Measurements from ENCODE around the gene C1orf122.
"Not testable (repeated sequence)": the region's sequence is repeated elsewhere in the genome, so short reads cannot be mapped to it uniquely, and the experiment has no call there.

C1orf122 gene

DNA sequence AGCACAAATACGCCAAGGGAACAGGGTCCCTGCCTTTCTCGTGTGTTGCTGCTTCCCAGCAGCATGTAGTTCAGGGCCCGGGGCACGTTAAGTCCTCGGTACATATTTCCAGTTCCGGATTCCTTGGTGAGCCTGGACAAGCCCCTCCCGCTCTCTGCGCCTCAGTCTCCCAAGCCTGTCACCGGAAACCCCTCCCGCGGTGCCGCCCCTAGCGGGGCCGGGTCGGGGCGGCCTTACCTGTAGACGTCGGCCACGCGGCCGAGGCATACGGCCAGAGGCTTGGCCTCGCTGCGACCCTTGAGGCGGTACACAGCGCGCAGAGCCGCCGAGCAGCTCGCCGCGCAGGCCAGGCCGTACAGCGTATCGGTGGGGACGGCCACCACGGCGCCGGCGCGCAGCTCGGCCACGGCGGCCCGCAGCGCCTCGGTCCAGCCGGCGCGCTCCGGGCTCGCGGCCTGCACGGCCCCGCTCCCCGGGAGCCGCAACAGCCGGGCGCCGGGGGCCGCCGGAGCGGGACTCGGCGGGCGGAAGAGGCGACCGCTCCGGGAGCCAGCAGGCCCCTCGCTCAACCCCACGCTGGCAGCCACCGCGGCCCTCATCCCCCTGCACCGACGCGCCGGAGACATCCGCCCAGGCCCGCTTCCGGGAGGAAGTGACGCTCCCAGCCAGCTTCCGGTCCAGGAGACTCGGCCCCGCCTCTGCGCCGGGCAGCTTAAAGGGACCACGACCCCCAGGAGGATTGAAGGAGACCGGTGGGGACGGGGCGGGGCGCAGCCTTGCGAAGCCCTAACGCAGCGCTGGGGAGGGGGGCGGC, at the start of gene C1orf122, which contains the start of gene YRDC:
Gene C1orf122 (plus strand): TSS at position 236 of the 814 bp plus-strand sequence. CDS start 615 bp downstream, outside the sequence.
Gene YRDC (minus strand): TSS at position 654 of the 814 bp plus-strand sequence. CDS start 28 bp downstream, at position 626.
- DNase-seq (ENCODE audit: low read depth): peak; percentile 80

GRCh38 chr1:37759451-37759850, 48.1 kb upstream of the C1orf122 start:
- DNase-seq (ENCODE audit: low read depth): no peak

DNA sequence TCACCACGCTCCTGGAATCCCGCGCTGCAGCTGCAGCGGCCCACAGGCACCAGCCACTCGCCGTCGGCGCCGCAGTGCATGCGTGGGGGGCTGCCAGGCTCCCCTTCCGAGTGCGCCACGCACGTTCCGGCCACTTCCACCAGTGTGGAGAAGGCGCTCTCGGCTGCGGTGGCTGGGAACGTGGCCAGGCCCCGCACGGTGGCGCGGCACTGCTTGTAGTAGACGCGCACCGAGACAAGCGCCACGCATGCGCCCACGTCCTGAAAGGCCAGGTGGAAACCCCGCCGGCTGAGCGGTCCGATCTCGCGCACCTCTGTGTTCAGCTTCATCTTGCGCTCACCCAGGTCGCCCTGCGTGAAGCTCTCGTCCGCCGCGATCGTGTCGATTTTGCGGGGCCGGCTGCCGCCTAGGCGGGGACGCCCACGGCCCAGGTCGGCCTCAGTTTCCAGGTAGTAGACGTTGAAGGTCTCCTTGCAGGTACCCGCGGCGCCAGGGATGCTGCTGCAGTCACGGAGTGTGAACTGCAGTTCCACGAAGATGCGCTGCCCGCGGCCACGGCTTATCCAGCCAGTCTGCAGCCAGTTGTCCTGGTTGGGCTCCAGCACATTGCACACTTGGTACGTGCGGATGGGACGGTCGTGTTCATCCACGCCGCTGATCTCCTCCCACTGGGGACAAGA, 46.0 kb upstream of the C1orf122 start:
- DNase-seq (ENCODE audit: low read depth): no peak

GRCh38 chr1:37762516-37762915, 45.1 kb upstream of the C1orf122 start:
- DNase-seq (ENCODE audit: low read depth): no peak

GRCh38 chr1:37763791-37764413, 43.7 kb upstream of the C1orf122 start:
- DNase-seq (ENCODE audit: low read depth): no peak

DNA sequence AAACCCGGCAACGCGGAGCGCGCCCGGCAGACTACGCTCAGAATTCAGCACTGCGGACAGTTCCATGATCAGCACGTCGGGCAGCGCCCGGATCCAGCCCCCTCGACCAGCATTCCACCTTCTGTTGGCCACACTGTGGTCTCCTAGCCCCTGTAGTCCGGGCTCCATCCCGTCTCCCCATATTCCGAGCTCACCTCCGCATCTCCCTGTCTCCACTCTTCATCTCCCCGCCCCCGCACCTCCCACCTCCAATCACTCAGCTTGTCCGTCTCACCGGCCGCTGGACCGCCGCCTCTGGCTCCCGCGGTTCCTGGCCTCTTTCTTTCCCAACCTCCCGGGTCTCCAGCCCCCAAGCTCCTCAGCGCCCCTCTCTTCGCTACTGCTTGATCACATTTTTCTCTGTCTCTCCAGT, 43.2 kb upstream of the C1orf122 start:
- peak; percentile 3 for DNase-seq (ENCODE audit: low read depth)

GRCh38 chr1:37764888-37765441, 42.6 kb upstream of the C1orf122 start, which contains the start of gene EPHA10:
EPHA10 (minus strand) TSS chr1:37765120; CDS start chr1:37765066, 54 bp downstream.
- DNase-seq (ENCODE audit: low read depth): no peak

- DNase-seq (ENCODE audit: low read depth): no peak
Observed at GRCh38 chr1:37765916-37766664, 41.5 kb upstream of the C1orf122 start.

DNA sequence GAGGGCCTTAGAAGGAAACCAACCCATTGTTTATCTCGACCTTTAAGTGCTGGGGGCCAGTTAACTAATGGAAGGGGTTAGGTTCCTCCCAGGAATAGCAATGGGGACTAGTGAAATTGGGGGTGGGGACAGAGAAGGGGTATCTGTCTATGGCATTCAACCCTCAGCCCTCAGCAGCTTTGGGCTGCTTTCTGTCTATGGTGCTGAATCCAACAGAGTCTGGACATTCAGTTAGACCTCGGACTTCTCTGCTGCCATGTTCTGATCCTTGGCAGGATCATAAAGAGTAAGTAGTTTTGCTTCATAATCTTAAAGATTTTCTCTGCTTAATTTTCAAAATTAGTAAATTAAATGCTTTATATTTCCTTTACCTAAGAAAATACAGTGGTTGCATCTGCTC, 40.1 kb upstream of the C1orf122 start:
- DNase-seq (ENCODE audit: low read depth): no peak

- DNase-seq (ENCODE audit: low read depth): not testable (repeated sequence)
Observed at GRCh38 chr1:37771440-37771839, 36.1 kb upstream of the C1orf122 start.

- DNase-seq (ENCODE audit: low read depth): no peak
Observed at GRCh38 chr1:37776946-37777516, 30.6 kb upstream of the C1orf122 start.

- no peak for DNase-seq (ENCODE audit: low read depth)
Observed at GRCh38 chr1:37778654-37779053, 28.9 kb upstream of the C1orf122 start.

- DNase-seq (ENCODE audit: low read depth): no peak
Observed at GRCh38 chr1:37782491-37782890, 25.1 kb upstream of the C1orf122 start.

DNA sequence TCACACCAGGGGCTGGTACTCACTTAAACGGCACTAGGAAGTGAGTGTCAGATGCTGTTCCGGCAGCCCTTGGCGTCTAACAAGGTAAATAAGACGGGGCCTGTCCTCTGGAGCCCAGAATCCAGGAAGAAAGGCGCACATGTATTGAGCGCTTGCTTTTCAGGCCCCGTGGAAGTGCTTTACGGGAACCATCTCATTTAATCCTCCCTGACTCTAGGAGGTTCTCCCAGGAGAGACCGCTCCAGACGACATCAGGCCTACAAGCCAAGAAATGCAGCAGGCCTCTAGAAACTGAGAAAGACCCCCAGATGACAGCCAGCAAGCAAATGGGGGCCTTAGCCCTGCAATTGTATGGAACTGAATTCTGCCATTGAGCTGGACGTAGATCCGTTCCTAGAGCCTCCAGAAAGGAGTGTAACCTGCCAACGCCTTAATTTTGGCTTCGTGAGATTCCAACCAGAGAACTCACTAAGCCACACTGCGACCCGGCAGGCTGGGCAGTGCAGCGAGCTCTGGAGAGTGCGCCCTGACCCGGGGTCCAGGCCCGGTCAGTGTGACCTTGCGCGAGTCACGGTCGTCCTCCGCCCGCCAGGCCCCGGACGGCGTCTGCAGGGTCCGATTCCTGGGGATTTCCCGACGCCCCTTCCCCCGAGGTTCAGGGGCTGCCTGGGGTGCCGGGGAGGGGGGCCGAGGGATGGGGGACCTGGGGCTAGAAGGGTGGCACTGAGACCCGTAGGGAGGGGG, 14.5 kb upstream of the C1orf122 start:
- no peak for DNase-seq (ENCODE audit: low read depth)

- DNase-seq (ENCODE audit: low read depth): no peak
Observed at GRCh38 chr1:37793773-37794371, 13.7 kb upstream of the C1orf122 start, which contains the start of gene MANEAL. MANEAL (plus strand) TSS chr1:37793847; CDS start chr1:37794183, 336 bp downstream.

- no peak for DNase-seq (ENCODE audit: low read depth)
Observed at GRCh38 chr1:37794372-37795339, 12.9 kb upstream of the C1orf122 start.

DNA sequence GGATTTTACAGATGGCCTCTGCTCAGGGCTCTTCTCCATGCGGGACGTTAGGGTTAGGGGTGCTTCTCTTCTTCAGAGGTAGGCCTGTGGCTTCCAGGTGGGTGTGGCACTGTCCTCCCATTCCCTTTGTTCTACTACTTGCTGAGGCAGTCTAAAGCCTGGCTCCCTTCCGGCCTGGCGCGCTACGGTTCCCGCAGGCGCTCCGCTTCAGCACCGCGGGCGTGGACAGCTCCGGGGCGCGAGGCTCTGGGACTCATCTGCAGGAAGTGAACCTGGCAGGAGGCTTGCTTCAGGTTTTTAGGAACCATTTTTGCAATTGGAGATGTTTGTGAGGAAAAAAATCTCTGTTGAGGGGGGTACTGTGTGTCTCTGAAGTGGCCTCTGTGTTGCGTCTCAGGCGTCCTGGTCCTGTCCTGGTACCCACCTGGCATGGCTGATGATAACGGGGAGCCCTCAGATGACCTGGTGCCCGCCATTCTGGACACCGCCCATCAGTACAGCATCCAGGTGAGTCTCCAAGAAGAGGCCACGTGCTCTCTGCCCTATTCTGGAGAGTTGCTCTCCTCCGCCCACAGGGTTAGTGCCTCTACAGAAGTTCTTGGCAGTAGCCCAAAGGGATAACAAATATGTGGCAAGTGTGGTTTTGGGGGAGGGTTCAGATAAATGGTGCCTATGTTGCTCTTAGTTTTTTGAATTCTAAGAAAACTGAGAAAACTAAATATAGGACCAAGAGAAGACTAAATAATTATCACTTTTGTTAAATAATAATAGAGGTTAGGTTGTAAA, 12.1 kb upstream of the C1orf122 start:
- DNase-seq (ENCODE audit: low read depth): no peak

Measured in stromal cell of bone marrow (primary cell).